HCT116 (cell line): ENCODE results near the gene HOXB7. TPM values are rescaled to one million over a fixed set of nuclear protein-coding genes. Genes with fewer than 3 reads are reported as not detected.

Experiments
- ATAC-seq: fragments of 200-7000 bp; cut with Tn5 transposase; 2 replicates; pipeline ENCODE4 v1.9.1; 2020; ENCODE audit warnings: mild to moderate bottlenecking, moderate library complexity
- BruUV-seq: library from RNA; stranded (reverse); fragments of 400-500 nt; replicated peaks from 2 replicates; lab custom pipeline; 2021; lab: Mats Ljungman, UMichigan
- CTCF ChIA-PET: fragments of 300-600 bp; sonication (Branson Sonifier 250); formaldehyde crosslinking; loops from one replicate; lab custom pipeline; 2021; ENCODE audit warnings: antibody characterized with exemption; lab: Charles Lee
- POLR2A ChIA-PET: fragments of 300-600, 350-600 bp; sonication (Branson Sonifier 250); formaldehyde crosslinking; loops from one replicate; lab custom pipeline; 2021; ENCODE audit warnings: antibody characterized with exemption; lab: Charles Lee
- RAD21 ChIA-PET, 2 experiments: fragments of 300-600 bp; sonication (Branson Sonifier 250); formaldehyde crosslinking; loops; one replicate each; lab custom pipeline; 2023; ENCODE audit warnings: low total read pairs in 2 of 2; ENCODE audit not compliant: uncharacterized antibody in 2 of 2, unreplicated experiment in 2 of 2, low non-redundant PET in 1 of 2; lab: Charles Lee
- DNase-seq: peaks from one replicate; pipeline ENCODE4 v3.0.0-alpha.2; 2010; ENCODE audit warnings: low read depth, low spot score
- H2AFZ ChIP-seq: fragments of 200-600 bp; shearing (Covaris generic), sonication (generic); 2 replicates; pipeline ENCODE4 v1.6.1; 2017; ENCODE audit warnings: low read depth, mixed run types, mixed read lengths, antibody characterized with exemption, low read length; ENCODE audit not compliant: poor library complexity, severe bottlenecking
- H3K27ac ChIP-seq: 2 replicates; pipeline ENCODE4 v1.5.1; 2012; ENCODE audit warnings: low read depth, low read length
- H3K27me3 ChIP-seq: fragments of 200-600 bp; sonication (generic); 2 replicates; pipeline ENCODE4 v1.6.1; 2016; ENCODE audit warnings: mixed run types, low read length, mixed read lengths; ENCODE audit not compliant: insufficient read depth
- H3K36me3 ChIP-seq, 2 experiments: fragments of 200-500 bp in 1 of 2; fragments of 200-600 bp in 1 of 2; sonication (Bioruptor generic) in 1 of 2; sonication (generic) in 1 of 2; 2 replicates each; pipeline versions ENCODE4 v1.5.1 to v1.6.1; 2014 to 2016; ENCODE audit warnings: low read length in 2 of 2, inconsistent platforms in 1 of 2, mixed read lengths in 1 of 2, mixed run types in 1 of 2; ENCODE audit not compliant: insufficient read depth in 2 of 2, control insufficient read depth in 1 of 2
- H3K4me1 ChIP-seq, 2 experiments: fragments of 200-600 bp in 1 of 2; sonication (generic) in 1 of 2; 2 replicates each; pipeline versions ENCODE4 v1.5.1 to v1.6.1; 2012 to 2017; ENCODE audit warnings: low read length in 2 of 2, inconsistent platforms in 1 of 2, mild to moderate bottlenecking in 1 of 2, mixed read lengths in 1 of 2, mixed run types in 1 of 2, moderate library complexity in 1 of 2; ENCODE audit not compliant: insufficient read depth in 2 of 2, control insufficient read depth in 1 of 2
- H3K4me2 ChIP-seq: fragments of 200-600 bp; sonication (generic); 2 replicates; pipeline ENCODE4 v1.6.1; 2017; ENCODE audit warnings: mixed run types, low read length, mixed read lengths
- H3K4me3 ChIP-seq, 2 experiments: fragments of 200-600 bp in 1 of 2; sonication (generic) in 1 of 2; replicated peaks in 1 of 2; 2 replicates each; pipeline ENCODE4 v1.5.1; 2011 to 2016; ENCODE audit warnings: low read length in 2 of 2, control low read depth in 1 of 2, low read depth in 1 of 2, mild to moderate bottlenecking in 1 of 2, mixed read lengths in 1 of 2, mixed run types in 1 of 2
- H3K79me2 ChIP-seq: fragments of 200-600 bp; sonication (generic); 2 replicates; pipeline ENCODE4 v1.6.1; 2017; ENCODE audit warnings: mild to moderate bottlenecking, mixed run types, low read length, moderate library complexity, mixed read lengths; ENCODE audit not compliant: insufficient read depth
- H3K9ac ChIP-seq: fragments of 200-600 bp; sonication (generic); 2 replicates; pipeline ENCODE4 v1.6.1; 2016; ENCODE audit warnings: low read length, mixed read lengths
- H3K9me2 ChIP-seq: fragments of 200-600 bp; sonication (generic), shearing (Covaris generic); 2 replicates; pipeline ENCODE4 v1.6.1; 2017; ENCODE audit warnings: mixed run types, mild to moderate bottlenecking, moderate library complexity; ENCODE audit not compliant: insufficient read depth
- H3K9me3 ChIP-seq, 2 experiments: fragments of 200-500 bp in 1 of 2; fragments of 200-600 bp in 1 of 2; sonication (Bioruptor generic) in 1 of 2; sonication (generic) in 1 of 2; 2 replicates each; pipeline ENCODE4 v1.6.1; 2014 to 2017; ENCODE audit warnings: low read length in 2 of 2, mixed read lengths in 2 of 2, inconsistent platforms in 1 of 2, low read depth in 1 of 2, mild to moderate bottlenecking in 1 of 2, mixed run types in 1 of 2, moderate library complexity in 1 of 2; ENCODE audit not compliant: control insufficient read depth in 1 of 2, insufficient read depth in 1 of 2
- H4K20me1 ChIP-seq: fragments of 200-600 bp; sonication (generic), shearing (Covaris generic); 2 replicates; pipeline ENCODE4 v1.6.1; 2017; ENCODE audit warnings: mixed run types, mild to moderate bottlenecking, moderate library complexity; ENCODE audit not compliant: insufficient read depth
- ATF3 ChIP-seq: IDR thresholded peaks from 2 replicates; pipeline ENCODE4 v1.6.1; 2012
- CTCF ChIP-seq, 3 experiments: fragments of 200-600 bp in 1 of 3; sonication (generic) in 1 of 3; IDR thresholded peaks in 2 of 3; conservative IDR thresholded peaks in 1 of 3; 2 replicates each; pipeline ENCODE4 v1.5.1; 2012 to 2017; ENCODE audit warnings: low read depth in 2 of 3, low read length in 2 of 3, antibody characterized with exemption in 1 of 3, borderline replicate concordance in 1 of 3, control low read depth in 1 of 3, mild to moderate bottlenecking in 1 of 3, mixed read lengths in 1 of 3, mixed run types in 1 of 3, moderate library complexity in 1 of 3; ENCODE audit not compliant: insufficient read depth in 1 of 3
- EGR1 ChIP-seq: IDR thresholded peaks from 2 replicates; pipeline ENCODE4 v1.6.1; 2012; ENCODE audit warnings: low read depth
- EZH2 ChIP-seq: fragments of 200-600 bp; sonication (generic); IDR thresholded peaks from 2 replicates; pipeline ENCODE4 v1.6.1; 2017; ENCODE audit warnings: antibody characterized with exemption, mixed run types
- EZH2phosphoT487 ChIP-seq: fragments of 200-600 bp; IDR thresholded peaks from 2 replicates; pipeline ENCODE4 v1.6.1; 2018; ENCODE audit warnings: antibody characterized with exemption, borderline replicate concordance
- FOSL1 ChIP-seq: IDR thresholded peaks from 2 replicates; pipeline ENCODE4 v1.6.1; 2012; ENCODE audit warnings: low read depth
- MAX ChIP-seq: IDR thresholded peaks from 2 replicates; pipeline ENCODE4 v1.6.1; 2012
- POLR2A ChIP-seq: IDR thresholded peaks from 2 replicates; pipeline ENCODE4 v1.7.0; 2011; ENCODE audit warnings: borderline replicate concordance; ENCODE audit not compliant: insufficient read depth, insufficient read length; ENCODE audit errors: extremely low read depth
- POLR2AphosphoS5 ChIP-seq: IDR thresholded peaks from 2 replicates; pipeline ENCODE4 v1.6.1; 2011; ENCODE audit warnings: mild to moderate bottlenecking, low read depth, low read length, moderate library complexity
- RAD21 ChIP-seq: IDR thresholded peaks from 2 replicates; pipeline ENCODE4 v1.6.1; 2012; ENCODE audit warnings: low read depth, mild to moderate bottlenecking
- SP1 ChIP-seq: IDR thresholded peaks from 2 replicates; pipeline ENCODE4 v1.6.1; 2012; ENCODE audit warnings: low read depth
- YY1 ChIP-seq: IDR thresholded peaks from 2 replicates; pipeline ENCODE4 v1.6.1; 2011; ENCODE audit warnings: low read length, low read depth, moderate library complexity, mild to moderate bottlenecking; ENCODE audit not compliant: insufficient replicate concordance; ENCODE audit errors: extremely low read depth
- ZBTB33 ChIP-seq: IDR thresholded peaks from 2 replicates; pipeline ENCODE4 v1.6.1; 2011; ENCODE audit warnings: mild to moderate bottlenecking, low read length, moderate library complexity; ENCODE audit not compliant: insufficient replicate concordance; ENCODE audit errors: extremely low read depth
- ZNF274 ChIP-seq: fragments of 200-500 bp; sonication (Bioruptor generic); IDR thresholded peaks from 2 replicates; pipeline ENCODE4 v1.6.1; 2014; ENCODE audit warnings: mild to moderate bottlenecking, low read depth, low read length, inconsistent platforms
- intact Hi-C: fragments of 100-400 bp; cut with micrococcal nuclease; formaldehyde crosslinking; loops from 2 replicates; pipeline ENCODE4 v1.10.0; 2022
- total RNA-seq: library from RNA; stranded (reverse); gene quantifications from one replicate; pipeline ENCODE4 v1.2.1, GENCODE V29; 2021; ENCODE audit not compliant: unreplicated experiment

HOXB7 gene
- total RNA-seq, 1 experiment from 2014 or later = 33.6 TPM

GRCh38 chr17:48579760-48580554, 30.9 kb downstream of the HOXB7 start (continued):
- no peak for TF ChIP-seq YY1
- TF ChIP-seq POLR2A = no peak
- no peak for TF ChIP-seq EZH2phosphoT487
- no peak for TF ChIP-seq ATF3
- no peak for TF ChIP-seq ZBTB33
- TF ChIP-seq RAD21 = no peak

- TF ChIP-seq EZH2 (no peak), POLR2A (no peak), ZNF274 (no peak), CTCF (IDR thresholded peaks at IDR 0.05 in 2 of 3, conservative IDR thresholded peaks at IDR 0.05 in 1 of 3; ENCODE audit: borderline replicate concordance in 1 of 3, insufficient read depth in 1 of 3, low read depth in 2 of 3, low read length in 2 of 3) (no peak), EGR1 (no peak), FOSL1 (no peak), YY1 (no peak), RAD21 (no peak), POLR2AphosphoS5 (no peak), MAX (no peak), SP1 (no peak)
- intact Hi-C loops = no loop called here
- ChIA-PET POLR2A (no interaction called here), CTCF (interaction anchor here (2.0 kb wide), 1 partner anchor 313 kb away, joined by 5 read pairs; no protein-coding TSS in a partner anchor), RAD21 (no interaction called here)
- no peak for DNase-seq
- H3K36me3 ChIP-seq = no peaks in the 10 kb centered on the region
- no peaks in the 10 kb centered on the region for H3K9me2 ChIP-seq
- H3K27ac ChIP-seq = peak overlapping the region; percentile 91
- H3K4me1 ChIP-seq = peaks cover 16 to 41% of the 10 kb centered on the region in 2 experiments
- ATAC-seq = no peak
- no peak overlapping the region for H2AFZ ChIP-seq
- H3K27me3 ChIP-seq = no peaks in the 10 kb centered on the region
- H3K79me2 ChIP-seq = peaks cover 92% of the 10 kb centered on the region
- H3K9me3 ChIP-seq = no peaks in the 10 kb centered on the region
- no TSS peak for BruUV-seq
- H3K4me2 ChIP-seq = peak overlapping the region; percentile 98
- peak overlapping the region; percentile 63 for H3K9ac ChIP-seq
- H3K4me3 ChIP-seq = peak overlapping the region; percentile 57 to 58
- H4K20me1 ChIP-seq = no peaks in the 10 kb centered on the region
Observed at GRCh38 chr17:48579471-48579759, 31.4 kb downstream of the HOXB7 start.
